HFF-Myc (cell line): ENCODE results near the gene SFTPA2.
"Not testable (repeated sequence)": the region's sequence is repeated elsewhere in the genome, so short reads cannot be mapped to it uniquely, and the experiment has no call there.

Experiments
- DNase-seq: peaks from one replicate; pipeline ENCODE4 v3.0.0-alpha.2; 2011; ENCODE audit warnings: low read depth; ENCODE audit errors: extremely low read depth
- H3K4me3 ChIP-seq: replicated peaks from 2 replicates; pipeline ENCODE4 v1.5.1; 2011; ENCODE audit warnings: low read depth, mild to moderate bottlenecking, control low read depth, low read length
- CTCF ChIP-seq: IDR thresholded peaks from 2 replicates; pipeline ENCODE4 v1.5.1; 2012; ENCODE audit warnings: mild to moderate bottlenecking, low read depth, low read length, control low read depth; ENCODE audit errors: missing control alignments

Gene SFTPA2

GRCh38 chr10:79560160-79560709, at the start of gene SFTPA2:
TSS of gene SFTPA2 (minus strand) at chr10:79560407. CDS start at chr10:79559483, 924 bp downstream.
- TF ChIP-seq CTCF = no peak
- no peak for DNase-seq
- H3K4me3 ChIP-seq = no peak within 1 kb of the TSS

GRCh38 chr10:79608505-79609375, 48.5 kb upstream of the SFTPA2 start:
- no peak for DNase-seq
- TF ChIP-seq CTCF = peak; percentile 83
- no peak overlapping the region for H3K4me3 ChIP-seq

DNA sequence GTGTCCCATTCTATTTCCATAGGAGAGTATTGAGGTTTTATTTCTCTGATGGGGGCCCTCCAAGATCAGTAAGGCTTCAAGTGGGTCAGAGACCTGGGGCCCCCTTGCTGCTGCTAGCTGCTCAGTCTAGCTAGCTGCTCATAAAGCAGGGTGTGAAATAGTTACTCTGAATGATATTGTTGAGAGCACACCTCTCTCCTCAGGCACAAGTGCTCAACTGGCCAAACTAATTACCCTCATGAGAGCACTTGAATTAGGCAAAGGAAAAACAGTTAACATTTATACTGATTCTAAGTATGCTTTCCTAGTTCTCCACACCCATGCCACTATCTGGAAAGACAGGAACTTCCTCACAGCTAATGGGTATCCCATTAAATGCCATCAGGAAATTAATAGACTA, 45.1 kb upstream of the SFTPA2 start:
- no peak for DNase-seq
- no peak for TF ChIP-seq CTCF
- H3K4me3 ChIP-seq = no peak overlapping the region

GRCh38 chr10:79604294-79604693, 44.1 kb upstream of the SFTPA2 start:
- no peak for DNase-seq
- TF ChIP-seq CTCF = no peak
- no peak overlapping the region for H3K4me3 ChIP-seq

GRCh38 chr10:79602953-79603352, 42.7 kb upstream of the SFTPA2 start:
- DNase-seq = no peak
- H3K4me3 ChIP-seq = no peak overlapping the region

GRCh38 chr10:79601939-79602338, 41.7 kb upstream of the SFTPA2 start:
- no peak overlapping the region for H3K4me3 ChIP-seq
- DNase-seq = no peak
- TF ChIP-seq CTCF = no peak

More at GRCh38 chr10:79602953-79603352, 42.7 kb upstream of the SFTPA2 start:
- TF ChIP-seq CTCF = no peak

- not testable (repeated sequence) for H3K4me3 ChIP-seq, DNase-seq
Measured at GRCh38 chr10:79599644-79600043, 39.4 kb upstream of the SFTPA2 start.
